LNCaP clone FGC (cell line): ENCODE data around the gene RBM43.
"Not testable (repeated sequence)": the region's sequence is repeated elsewhere in the genome, so short reads cannot be mapped to it uniquely, and the experiment has no call there.

ENCODE experiments used
- DNase-seq: peaks from one replicate; pipeline ENCODE4 v3.0.0-alpha.2; 2011; ENCODE audit warnings: low read depth
- H3K4me3 ChIP-seq: 2 replicates; pipeline ENCODE4 v1.5.1; 2011; ENCODE audit warnings: mild to moderate bottlenecking, low read depth, low read length, control low read depth
- CTCF ChIP-seq: IDR thresholded peaks from 2 replicates; pipeline ENCODE4 v1.5.1; 2012; ENCODE audit warnings: mild to moderate bottlenecking; ENCODE audit not compliant: control insufficient read depth, insufficient read depth; ENCODE audit errors: extremely low read depth

RBM43 gene

GRCh38 chr2:151240433-151240832 lies 21.2 kb downstream of the RBM43 start:
- no peak for TF ChIP-seq CTCF
- no peak for DNase-seq
- no peak overlapping the region for H3K4me3 ChIP-seq

GRCh38 chr2:151239624-151240023 lies 22.0 kb downstream of the RBM43 start:
- TF ChIP-seq CTCF, result no peak
- DNase-seq, result no peak
- no peak overlapping the region for H3K4me3 ChIP-seq

DNA sequence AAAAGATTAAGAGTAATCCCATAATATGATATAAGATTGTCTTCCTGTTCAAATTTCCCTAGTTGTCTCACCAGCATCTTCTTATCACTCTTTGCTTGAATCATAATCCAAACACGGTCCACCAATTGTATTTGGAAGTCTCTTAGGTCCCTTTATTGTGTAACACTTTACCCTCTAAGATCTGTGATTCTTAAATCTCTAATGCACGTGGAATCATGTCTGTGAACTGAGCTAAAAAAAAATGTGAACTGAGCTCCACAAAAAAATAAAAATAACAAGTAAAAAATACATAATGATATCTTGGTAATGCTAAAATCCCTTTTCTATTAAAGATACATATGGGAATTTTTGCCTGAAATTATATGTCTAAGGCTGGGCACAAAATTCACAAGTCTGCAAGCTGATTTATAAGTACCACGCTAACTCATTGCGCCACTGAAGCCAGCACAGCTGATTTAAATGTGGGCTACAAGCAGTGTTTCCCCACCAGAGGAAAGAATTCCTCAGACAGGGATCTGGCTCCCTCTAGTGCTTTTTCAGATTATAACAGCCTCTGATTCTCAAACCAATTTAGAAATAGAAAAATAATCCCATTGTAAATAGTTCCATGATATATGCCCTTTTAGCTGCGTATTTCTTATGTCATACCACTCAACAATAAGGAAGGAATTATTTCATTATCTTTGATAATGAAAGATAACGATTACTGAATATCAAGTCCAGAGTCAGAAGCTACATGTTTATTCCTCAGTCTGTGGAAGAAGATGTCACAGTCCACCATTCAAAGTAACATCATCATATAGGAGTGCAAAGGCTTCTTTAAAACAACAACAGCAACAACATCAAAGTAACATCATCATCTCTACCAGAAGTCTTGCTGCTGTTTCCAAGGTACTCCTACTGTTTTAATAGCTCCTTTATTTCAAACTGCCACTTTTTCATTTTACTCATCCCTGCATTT lies 22.9 kb downstream of the RBM43 start:
- peak; percentile 61 for TF ChIP-seq CTCF
- no peak for DNase-seq
- H3K4me3 ChIP-seq, result no peak overlapping the region

GRCh38 chr2:151237422-151238025 lies 24.1 kb downstream of the RBM43 start:
- no peak for DNase-seq
- TF ChIP-seq CTCF, result no peak

DNA sequence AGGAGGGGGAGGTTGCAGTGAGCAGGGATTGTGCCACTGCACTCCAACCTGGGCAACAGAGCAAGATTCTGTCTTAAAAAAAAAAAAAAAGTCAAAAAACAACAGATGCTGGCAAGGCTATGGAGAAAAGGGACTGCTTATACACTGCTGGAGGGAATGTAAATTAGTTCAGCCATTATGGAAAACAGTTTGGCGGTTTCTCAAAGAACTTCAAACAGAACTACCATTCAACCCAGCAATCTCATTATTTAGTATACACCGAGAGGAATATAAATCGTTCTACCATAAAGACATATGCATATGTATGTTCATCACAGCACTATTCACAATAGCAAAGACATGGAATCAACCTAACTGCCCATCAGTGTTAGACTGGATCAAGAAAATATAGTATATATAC lies 27.9 kb downstream of the RBM43 start:
- H3K4me3 ChIP-seq, DNase-seq: not testable (repeated sequence)

More at GRCh38 chr2:151237422-151238025, 24.1 kb downstream of the RBM43 start:
- H3K4me3 ChIP-seq, result no peak overlapping the region

- H3K4me3 ChIP-seq, DNase-seq: not testable (repeated sequence)
Observed at GRCh38 chr2:151233288-151233687, 28.4 kb downstream of the RBM43 start.

- no peak for DNase-seq
- no peak for TF ChIP-seq CTCF
- no peak overlapping the region for H3K4me3 ChIP-seq
Observed at GRCh38 chr2:151230627-151231140, 31.0 kb downstream of the RBM43 start.
